H54 (cell line): ENCODE measurements around the gene HSPA1A.

ENCODE experiments used
- DNase-seq: peaks from one replicate; pipeline ENCODE4 v3.0.0; 2011; ENCODE audit warnings: low spot score, mixed read lengths; ENCODE audit not compliant: insufficient read length
- FAIRE-seq: peaks from 3 replicates; lab custom pipeline; 2011; peaks lifted over from hg19 to GRCh38; lab: Jason Lieb, UNC
- POLR2A ChIP-seq: IDR thresholded peaks from 2 replicates; pipeline ENCODE4 v1.6.1; 2011; ENCODE audit warnings: low read depth, mild to moderate bottlenecking, low read length

Gene HSPA1A

DNA sequence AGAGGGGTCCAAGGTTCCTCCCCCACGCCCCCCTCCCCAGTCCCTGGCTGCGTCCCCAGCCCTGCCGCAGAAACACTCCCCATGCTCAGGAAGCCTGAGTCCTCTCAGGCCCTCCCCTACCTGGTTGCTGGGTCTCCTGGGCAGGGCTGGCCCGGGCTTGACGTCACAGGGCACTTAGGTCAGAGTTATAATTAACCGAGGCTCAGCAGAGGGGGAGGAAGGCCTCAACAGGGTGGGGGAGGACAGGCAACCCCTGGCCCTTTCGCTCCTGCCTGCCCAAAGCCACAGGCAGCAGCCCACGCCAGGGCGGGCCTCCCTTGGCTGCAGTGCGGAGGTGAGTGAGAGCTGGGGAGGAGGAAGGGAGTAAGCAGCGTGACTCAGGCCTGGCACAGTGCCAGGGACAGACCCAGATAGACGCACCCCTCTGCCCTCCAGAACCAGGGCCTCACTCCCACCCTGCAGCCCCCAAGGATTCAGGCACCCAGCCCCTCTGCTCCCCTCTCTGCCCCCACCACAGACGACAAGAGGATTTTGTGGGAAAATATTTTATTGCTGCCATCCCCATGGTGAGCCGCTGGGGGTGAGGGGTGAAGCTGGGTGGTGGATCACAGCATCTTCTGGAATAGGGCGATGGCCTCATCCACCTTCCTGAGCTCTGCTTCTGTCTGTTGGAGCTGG lies 38.2 kb upstream of the HSPA1A start, which contains the start of gene VWA7:
Gene VWA7, minus strand, starts transcription at position 340 of the 678 bp plus-strand sequence. CDS start 549 bp downstream, outside the sequence.
- DNase-seq (peak; percentile 90), FAIRE-seq (no peak)
- TF ChIP-seq POLR2A = no peak

- TF ChIP-seq POLR2A = no peak
- DNase-seq = no peak
- FAIRE-seq = no peak
Measured at GRCh38 chr6:31777667-31778050, 37.7 kb upstream of the HSPA1A start.

GRCh38 chr6:31778193-31778592 lies 37.1 kb upstream of the HSPA1A start:
- TF ChIP-seq POLR2A = no peak
- FAIRE-seq (no peak), DNase-seq (no peak)

DNA sequence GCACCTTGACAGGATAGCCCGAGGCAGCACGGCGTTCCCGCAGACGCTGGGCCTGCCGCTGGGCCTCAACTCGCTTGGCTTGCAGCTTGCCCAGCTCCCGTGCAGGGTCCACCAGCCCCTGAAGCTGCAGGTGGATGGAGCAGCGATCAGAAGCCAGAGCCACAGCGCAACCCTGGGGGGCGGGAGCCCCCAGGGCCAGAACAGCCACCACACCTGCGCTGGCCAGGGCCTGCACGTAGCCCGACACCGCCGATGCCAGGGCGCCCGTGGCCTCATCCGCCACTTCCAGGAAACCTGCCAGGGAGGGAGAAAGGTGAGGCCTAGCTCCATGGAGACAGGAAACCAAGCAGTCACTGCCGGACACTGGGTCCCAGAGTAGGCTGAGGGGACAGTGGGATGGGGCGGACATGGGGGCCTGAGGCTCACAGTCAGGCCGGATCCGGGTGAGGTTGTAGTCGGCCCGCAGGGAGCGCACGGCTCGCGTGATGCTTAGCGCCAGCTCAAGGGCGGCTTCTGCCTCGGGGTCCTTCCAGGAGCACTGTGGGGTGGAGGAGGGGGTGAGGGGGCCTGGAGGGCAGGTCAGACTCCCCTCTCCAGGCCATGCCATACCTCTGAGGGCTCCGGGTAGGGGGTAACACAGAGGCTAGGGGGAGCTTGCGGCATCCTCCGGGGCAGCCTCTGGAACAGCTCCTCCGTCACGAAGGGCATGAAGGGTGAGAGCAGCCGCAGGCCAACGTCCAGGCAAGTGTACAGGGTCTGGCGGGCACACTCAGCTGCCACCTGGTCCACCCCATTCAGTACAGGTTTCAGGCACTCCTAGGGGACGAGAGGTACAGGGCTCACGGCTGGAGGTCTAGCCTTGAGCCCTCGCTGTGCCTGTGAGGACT lies 36.1 kb upstream of the HSPA1A start:
- DNase-seq (no peak), FAIRE-seq (no peak)
- TF ChIP-seq POLR2A = no peak

GRCh38 chr6:31779908-31780307 lies 35.4 kb upstream of the HSPA1A start:
- TF ChIP-seq POLR2A = no peak
- no peak for DNase-seq
- no peak for FAIRE-seq

- no peak for DNase-seq
- no peak for FAIRE-seq
- TF ChIP-seq POLR2A = no peak
Measured at GRCh38 chr6:31780507-31781243, 34.7 kb upstream of the HSPA1A start.

DNA sequence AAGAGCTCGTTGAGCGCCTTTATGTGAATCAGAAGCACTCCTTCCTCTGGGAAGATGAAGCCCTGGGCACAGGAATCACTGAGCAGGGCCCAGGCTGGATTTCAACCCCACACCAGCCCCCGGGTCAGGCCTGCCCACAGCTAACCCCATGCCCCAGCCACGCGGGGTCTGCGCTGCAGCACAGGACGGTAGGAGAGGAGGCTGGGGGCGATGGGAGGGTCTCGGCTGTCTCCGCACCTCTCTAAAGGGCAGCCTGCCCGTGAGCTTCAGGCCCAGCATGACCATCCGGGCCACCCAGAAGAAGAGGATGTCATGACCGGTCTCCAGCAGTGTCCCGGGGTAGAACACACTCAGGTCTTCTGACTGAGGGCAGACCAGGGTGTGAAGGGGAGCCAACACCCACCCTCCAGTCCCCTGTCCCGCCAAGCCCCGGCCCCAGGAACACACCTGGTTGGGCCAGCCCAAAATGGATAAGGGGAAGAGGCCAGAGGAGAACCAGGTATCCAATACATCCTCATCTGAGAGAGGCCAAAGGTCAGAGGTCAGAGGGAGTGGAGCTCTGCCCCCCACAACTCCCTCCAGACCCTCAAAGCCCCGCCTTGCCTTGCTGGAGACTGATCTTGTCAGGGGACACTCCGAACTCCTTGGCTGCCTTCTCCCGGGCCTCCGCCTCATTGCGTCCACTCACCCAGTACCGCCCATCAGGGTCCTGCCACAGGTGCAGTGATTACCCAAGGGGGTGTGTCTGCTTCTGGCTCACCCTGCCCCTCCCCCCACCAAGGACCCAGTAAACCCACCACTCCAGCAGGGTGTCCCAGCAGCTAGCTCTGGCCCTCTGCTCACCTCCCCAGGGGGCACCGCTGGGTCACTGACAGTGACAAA lies 33.9 kb upstream of the HSPA1A start:
- TF ChIP-seq POLR2A = no peak
- no peak for DNase-seq
- no peak for FAIRE-seq

DNA sequence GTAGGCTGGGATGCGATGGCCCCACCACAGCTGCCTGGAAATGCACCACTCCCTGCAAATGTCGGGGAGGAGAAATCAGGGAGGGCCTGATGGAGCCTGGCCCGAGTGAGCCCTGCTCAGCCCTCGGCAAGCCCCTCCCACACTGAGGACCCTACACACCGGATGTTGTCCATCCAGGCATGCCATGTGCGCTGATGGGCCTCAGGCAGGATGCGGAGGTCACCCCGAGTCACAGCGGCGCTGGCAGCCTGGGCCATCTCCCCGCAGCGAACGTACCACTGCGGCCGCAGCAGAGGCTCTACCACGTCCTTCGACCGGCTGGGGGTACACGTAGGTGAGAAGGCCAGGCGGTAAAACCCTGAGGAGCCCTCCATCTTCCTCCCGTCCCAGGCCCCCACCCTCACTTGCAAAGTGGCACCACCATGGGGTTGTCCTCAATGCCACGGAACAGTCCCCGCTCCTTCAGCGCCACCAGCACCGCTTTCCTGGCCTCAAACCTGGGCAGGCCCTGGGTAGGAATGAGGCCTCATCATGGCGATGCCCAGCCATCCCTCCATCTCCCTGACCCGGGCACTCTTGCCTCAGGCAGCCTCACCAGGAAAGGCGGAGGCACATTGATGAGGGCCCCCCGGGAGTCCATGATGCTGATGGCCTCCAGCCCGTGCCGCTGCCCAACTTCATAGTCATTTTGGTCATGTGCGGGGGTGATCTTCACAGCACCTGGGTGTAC lies 33.1 kb upstream of the HSPA1A start:
- FAIRE-seq (no peak), DNase-seq (no peak)
- TF ChIP-seq POLR2A = no peak

GRCh38 chr6:31784098-31784925 lies 31.0 kb upstream of the HSPA1A start:
- no peak for TF ChIP-seq POLR2A
- DNase-seq (no peak), FAIRE-seq (no peak)

GRCh38 chr6:31785475-31785874 lies 29.9 kb upstream of the HSPA1A start:
- FAIRE-seq (no peak), DNase-seq (no peak)
- TF ChIP-seq POLR2A = no peak

DNA sequence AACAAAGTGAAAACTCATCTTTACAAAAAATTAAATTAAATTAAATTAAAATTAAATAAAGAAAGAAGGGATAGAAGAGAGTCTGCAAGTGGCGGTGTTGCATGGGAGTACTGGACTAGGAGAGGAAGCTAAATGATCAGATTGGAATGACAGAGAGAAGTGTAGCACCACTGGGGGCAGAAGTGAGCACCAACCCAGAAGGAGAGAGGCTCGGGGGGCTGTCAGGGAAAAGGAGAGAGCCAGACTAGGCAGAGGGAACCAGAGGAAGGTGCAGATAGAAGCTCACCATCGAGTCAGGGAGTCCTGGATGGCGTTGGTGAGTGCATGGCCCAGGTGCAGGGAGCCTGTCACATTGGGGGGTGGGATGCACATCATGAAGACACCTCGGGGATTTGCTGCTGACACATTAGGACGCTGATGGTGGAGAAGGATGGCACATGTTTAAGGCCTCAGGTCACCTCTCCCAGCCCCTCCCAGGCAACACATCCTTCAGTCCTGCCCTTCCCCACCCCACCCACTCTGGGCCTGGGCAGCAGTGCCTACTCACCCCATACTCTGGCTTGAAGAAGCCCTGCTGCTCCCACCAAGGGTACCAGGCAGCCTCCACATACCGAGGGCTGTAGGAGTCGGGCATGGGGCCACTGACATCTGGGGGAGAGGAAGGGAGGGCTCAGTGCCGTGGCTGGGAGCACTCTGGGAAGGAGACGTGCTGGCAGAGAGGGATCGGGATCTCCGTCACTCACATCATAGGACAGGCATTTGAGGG lies 23.8 kb upstream of the HSPA1A start:
- DNase-seq = peak; percentile 68
- FAIRE-seq = no peak
- no peak for TF ChIP-seq POLR2A

DNA sequence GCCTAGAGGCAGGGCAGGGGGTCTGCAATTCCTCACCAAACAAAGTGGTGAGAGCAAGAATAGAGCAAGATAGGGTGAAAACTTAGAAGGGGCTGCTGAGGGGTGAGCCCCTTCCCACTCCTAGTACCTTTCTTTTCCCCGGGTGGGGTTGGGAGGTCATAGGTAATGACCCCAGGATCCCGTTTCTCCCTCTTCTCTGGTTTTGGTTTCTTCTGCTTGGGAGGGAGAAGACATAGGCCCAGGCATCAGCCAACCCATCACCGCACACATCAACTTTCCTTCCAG lies 23.3 kb upstream of the HSPA1A start:
- DNase-seq (no peak), FAIRE-seq (no peak)
- TF ChIP-seq POLR2A = no peak
